ENCODE measurements around the gene ZBED1. TPM values are rescaled to one million over a fixed set of nuclear protein-coding genes. Genes with fewer than 3 reads are reported as not detected.

Gene ZBED1
- polyA plus RNA-seq, 1 donor (not counting 4 experiments of a cell fraction or from before 2014, with no cell fraction given) = 9.0 TPM

- no peak for DNase-seq (ENCODE audit: low read depth, low spot score)
- Histone ChIP-seq H3K79me2 (ENCODE audit: control insufficient read depth, insufficient read depth, low read length) (no peaks in the 10 kb centered on the region), H3K9ac (ENCODE audit: control insufficient read depth, extremely low read depth, insufficient read depth, low read length) (no peak overlapping the region), H3K36me3 (ENCODE audit: control insufficient read depth in 2 of 2, extremely low read depth in 1 of 2, insufficient read depth in 2 of 2, low read length in 2 of 2) (no peaks in the 10 kb centered on the region), H3K4me2 (ENCODE audit: control insufficient read depth, extremely low read depth, insufficient read depth, low read depth, low read length) (no peak overlapping the region), H4K20me1 (ENCODE audit: control insufficient read depth, extremely low read depth, insufficient read depth, low read length) (no peaks in the 10 kb centered on the region), H2AFZ (ENCODE audit: control insufficient read depth, low read length) (no peak overlapping the region), H3K9me1 (ENCODE audit: control insufficient read depth, extremely low read depth, insufficient read depth, low read length) (no peaks in the 10 kb centered on the region), H3K4me1 (ENCODE audit: control insufficient read depth, extremely low read depth, insufficient read depth, low read length) (no peaks in the 10 kb centered on the region), H3K27ac (ENCODE audit: control insufficient read depth, insufficient read depth, low read length) (no peak overlapping the region), H3K27me3 (ENCODE audit: control insufficient read depth, extremely low read depth, insufficient read depth, low read length) (peaks cover 5% of the 10 kb centered on the region), H3K4me3 (ENCODE audit: control insufficient read depth in 2 of 3, extremely low read depth in 1 of 3, insufficient read depth in 2 of 3, low read depth in 1 of 3, low read length in 3 of 3) (no peak overlapping the region), H3K9me3 (ENCODE audit: control insufficient read depth, low read depth, low read length) (no peaks in the 10 kb centered on the region)
- TF ChIP-seq EZH2 (IDR thresholded peaks at IDR 0.05; ENCODE audit: low read length) (no peak), CTCF (optimal IDR thresholded peaks at IDR 0.05 in 1 of 3, IDR thresholded peaks at IDR 0.05 in 1 of 3, conservative IDR thresholded peaks at IDR 0.05 in 1 of 3; ENCODE audit: extremely low read depth in 1 of 3, insufficient read depth in 2 of 3, low read length in 3 of 3) (no peak)
- no peak for FAIRE-seq
- dilution Hi-C loops (cut with MboI; ENCODE audit: extremely low pct_ligation_motif_present, low sequenced_read_pairs) = no loop called here
Observed at GRCh38 chrX:2540426-2540947, 39.7 kb upstream of the ZBED1 start.

- DNase-seq (ENCODE audit: low read depth, low spot score) (no peak), FAIRE-seq (no peak)
- no peaks in the 10 kb centered on the region for H3K79me2 ChIP-seq (ENCODE audit: control insufficient read depth, insufficient read depth, low read length)
- no peaks in the 10 kb centered on the region for H3K36me3 ChIP-seq (ENCODE audit: control insufficient read depth in 2 of 2, extremely low read depth in 1 of 2, insufficient read depth in 2 of 2, low read length in 2 of 2)
- dilution Hi-C loops (cut with MboI; ENCODE audit: extremely low pct_ligation_motif_present, low sequenced_read_pairs) = no loop called here
- H3K9me1 ChIP-seq (ENCODE audit: control insufficient read depth, extremely low read depth, insufficient read depth, low read length) = no peaks in the 10 kb centered on the region
- no peak overlapping the region for H2AFZ ChIP-seq (ENCODE audit: control insufficient read depth, low read length)
- H3K4me2 ChIP-seq (ENCODE audit: control insufficient read depth, extremely low read depth, insufficient read depth, low read depth, low read length) = no peak overlapping the region
- no peaks in the 10 kb centered on the region for H3K4me1 ChIP-seq (ENCODE audit: control insufficient read depth, extremely low read depth, insufficient read depth, low read length)
- no peak for TF ChIP-seq EZH2 (IDR thresholded peaks at IDR 0.05; ENCODE audit: low read length)
- no peak for TF ChIP-seq CTCF (optimal IDR thresholded peaks at IDR 0.05 in 1 of 3, IDR thresholded peaks at IDR 0.05 in 1 of 3, conservative IDR thresholded peaks at IDR 0.05 in 1 of 3; ENCODE audit: extremely low read depth in 1 of 3, insufficient read depth in 2 of 3, low read length in 3 of 3)
- no peak overlapping the region for H3K27ac ChIP-seq (ENCODE audit: control insufficient read depth, insufficient read depth, low read length)
- H4K20me1 ChIP-seq (ENCODE audit: control insufficient read depth, extremely low read depth, insufficient read depth, low read length) = no peaks in the 10 kb centered on the region
- no peak overlapping the region for H3K9ac ChIP-seq (ENCODE audit: control insufficient read depth, extremely low read depth, insufficient read depth, low read length)
- no peaks in the 10 kb centered on the region for H3K9me3 ChIP-seq (ENCODE audit: control insufficient read depth, low read depth, low read length)
- H3K4me3 ChIP-seq (ENCODE audit: control insufficient read depth in 2 of 3, extremely low read depth in 1 of 3, insufficient read depth in 2 of 3, low read depth in 1 of 3, low read length in 3 of 3) = no peak overlapping the region
- peaks cover 5% of the 10 kb centered on the region for H3K27me3 ChIP-seq (ENCODE audit: control insufficient read depth, extremely low read depth, insufficient read depth, low read length)
Observed at GRCh38 chrX:2539586-2539985, 38.8 kb upstream of the ZBED1 start.

Measured in keratinocyte (primary cell).